Measurements from ENCODE around the gene GALNT10.

GALNT10 gene

DNA sequence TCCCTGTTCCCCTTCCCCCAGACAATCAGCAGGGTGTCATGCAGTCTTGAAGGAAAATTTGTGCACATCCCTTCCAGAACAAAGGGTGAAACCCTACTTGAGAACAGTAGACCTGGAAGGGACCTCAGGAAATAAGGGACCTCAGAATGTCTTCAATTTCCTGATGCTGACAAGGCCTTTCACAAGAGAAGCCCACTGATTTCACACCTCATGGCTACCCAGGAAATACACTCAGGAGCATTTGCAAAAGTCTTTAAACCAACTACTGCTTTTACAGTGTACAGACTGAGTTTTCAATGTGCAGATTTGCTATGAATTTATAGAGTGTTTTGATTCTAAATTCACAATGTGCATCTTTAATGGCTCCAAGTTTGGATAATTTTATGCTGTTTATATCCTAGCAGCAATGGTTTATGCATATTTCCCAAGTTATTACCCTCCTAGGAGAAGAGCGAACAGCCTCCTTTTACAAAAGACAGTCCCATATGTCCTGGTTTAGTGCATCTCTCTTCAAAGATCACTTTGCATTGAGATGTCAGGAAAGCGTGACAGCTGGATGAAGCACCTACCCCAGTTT lies 74.8 kb downstream of the GALNT10 start:
- no peak for DNase-seq (ENCODE audit: low read depth in 2 of 2)

GRCh38 chr5:154267516-154267915 lies 77.0 kb downstream of the GALNT10 start:
- no peak for DNase-seq (ENCODE audit: low read depth in 2 of 2)

- DNase-seq (ENCODE audit: low read depth in 2 of 2), result no peak
Measured at GRCh38 chr5:154268073-154268472, 77.5 kb downstream of the GALNT10 start.

GRCh38 chr5:154269414-154269813 lies 78.9 kb downstream of the GALNT10 start:
- DNase-seq (ENCODE audit: low read depth in 2 of 2), result no peak

DNA sequence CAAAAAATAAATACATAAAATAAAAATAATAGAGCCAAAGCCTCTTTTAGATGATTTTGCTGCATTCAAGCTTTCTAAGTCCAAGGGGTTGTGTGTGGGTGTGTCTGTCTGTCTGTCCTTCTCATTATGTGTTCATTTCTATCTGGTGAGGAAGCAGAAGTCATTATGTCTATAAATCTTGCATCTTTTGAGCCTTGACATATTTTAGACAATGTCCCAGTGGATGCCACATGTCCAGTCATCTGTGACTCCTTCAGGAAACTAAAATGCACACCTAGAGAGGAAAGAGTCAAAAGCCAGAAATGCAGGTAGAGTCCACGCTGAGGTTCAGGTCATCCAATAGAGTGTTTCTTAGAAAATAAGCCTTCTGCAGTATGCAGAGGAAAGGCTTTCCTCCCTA lies 80.9 kb downstream of the GALNT10 start:
- no peak for DNase-seq (ENCODE audit: low read depth in 2 of 2)

GRCh38 chr5:154271936-154272514 lies 81.5 kb downstream of the GALNT10 start:
- DNase-seq (ENCODE audit: low read depth in 2 of 2), result no peak

GRCh38 chr5:154273028-154273617 lies 82.6 kb downstream of the GALNT10 start:
- DNase-seq (ENCODE audit: low read depth in 2 of 2), result no peak

GRCh38 chr5:154273963-154274827 lies 83.7 kb downstream of the GALNT10 start:
- no peak for DNase-seq (ENCODE audit: low read depth in 2 of 2)

- no peak for DNase-seq (ENCODE audit: low read depth in 2 of 2)
Measured at GRCh38 chr5:154274828-154275185, 84.3 kb downstream of the GALNT10 start.

GRCh38 chr5:154275566-154275965 lies 85.0 kb downstream of the GALNT10 start:
- DNase-seq (ENCODE audit: low read depth in 2 of 2), result no peak

- DNase-seq (ENCODE audit: low read depth in 2 of 2), result no peak
Measured at GRCh38 chr5:154276261-154276972, 85.9 kb downstream of the GALNT10 start.

- DNase-seq (ENCODE audit: low read depth in 2 of 2), result no peak
Measured at GRCh38 chr5:154276973-154277331, 86.4 kb downstream of the GALNT10 start.

- no peak for DNase-seq (ENCODE audit: low read depth in 2 of 2)
Measured at GRCh38 chr5:154277499-154277898, 87.0 kb downstream of the GALNT10 start.

- DNase-seq (ENCODE audit: low read depth in 2 of 2), result no peak
Measured at GRCh38 chr5:154278186-154278585, 87.7 kb downstream of the GALNT10 start.

DNA sequence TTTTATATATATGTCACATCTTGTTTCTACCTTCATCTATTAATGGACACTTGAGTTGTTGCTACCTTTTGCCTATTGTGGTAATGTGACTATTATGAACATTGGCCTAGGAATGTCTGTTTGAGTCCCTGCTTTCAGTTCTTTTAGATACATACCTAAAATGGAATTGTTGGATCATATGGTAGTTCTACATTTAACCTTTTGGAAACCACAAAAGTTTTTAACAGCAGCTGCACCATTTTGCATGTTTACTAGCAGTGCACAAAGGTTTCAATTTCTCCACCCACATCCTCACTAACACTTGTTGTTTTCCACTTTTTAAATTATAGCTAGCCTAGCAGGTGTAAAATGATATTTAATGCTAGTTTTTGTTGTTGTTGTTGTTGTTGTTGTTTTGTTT lies 88.4 kb downstream of the GALNT10 start:
- no peak for DNase-seq (ENCODE audit: low read depth in 2 of 2)

GRCh38 chr5:154284433-154284832 lies 93.9 kb downstream of the GALNT10 start:
- no peak for DNase-seq (ENCODE audit: low read depth in 2 of 2)

- DNase-seq (ENCODE audit: low read depth in 2 of 2), result no peak
Measured at GRCh38 chr5:154285661-154286408, 95.3 kb downstream of the GALNT10 start.

DNA sequence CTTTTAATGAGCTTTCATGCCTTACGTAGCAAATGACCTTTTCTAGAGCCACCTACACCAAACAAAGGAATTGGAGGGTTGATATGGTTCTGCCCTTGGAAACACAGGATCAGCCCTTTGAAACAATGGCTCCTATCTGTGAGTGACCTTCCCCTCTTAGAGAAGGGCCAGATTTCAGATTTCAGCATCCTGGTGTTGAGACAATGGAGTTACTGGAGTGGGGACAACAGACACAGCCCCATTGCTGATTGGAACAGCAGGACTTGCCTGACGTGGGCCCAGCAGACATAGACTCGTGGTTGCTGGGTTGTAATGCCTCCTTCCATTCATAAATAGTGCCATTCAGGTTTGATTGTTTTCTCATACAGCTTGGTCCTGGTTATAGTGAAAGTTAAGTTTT lies 96.0 kb downstream of the GALNT10 start:
- no peak for DNase-seq (ENCODE audit: low read depth in 2 of 2)

- no peak for DNase-seq (ENCODE audit: low read depth in 2 of 2)
Measured at GRCh38 chr5:154287136-154287535, 96.6 kb downstream of the GALNT10 start.

DNA sequence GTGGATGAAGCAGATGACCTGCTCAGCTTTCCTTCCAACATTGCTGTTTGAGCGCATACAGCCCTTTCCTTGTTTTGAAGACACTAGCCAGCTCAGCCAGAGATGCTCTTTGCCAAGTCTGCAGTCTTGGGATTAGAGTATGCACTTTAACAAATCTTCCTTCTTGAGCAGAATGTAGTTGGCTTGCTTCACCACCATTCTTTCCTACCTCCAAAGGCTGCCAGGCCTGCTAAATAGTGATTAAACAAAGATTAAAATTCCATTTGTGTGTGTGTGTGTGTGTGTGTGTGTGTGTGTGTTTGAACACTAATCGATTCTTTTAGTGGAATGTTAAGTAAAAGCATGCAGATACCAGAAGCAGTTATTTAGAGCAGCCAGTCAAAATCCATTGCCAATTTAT lies 97.6 kb downstream of the GALNT10 start:
- DNase-seq (ENCODE audit: low read depth in 2 of 2), result no peak

DNA sequence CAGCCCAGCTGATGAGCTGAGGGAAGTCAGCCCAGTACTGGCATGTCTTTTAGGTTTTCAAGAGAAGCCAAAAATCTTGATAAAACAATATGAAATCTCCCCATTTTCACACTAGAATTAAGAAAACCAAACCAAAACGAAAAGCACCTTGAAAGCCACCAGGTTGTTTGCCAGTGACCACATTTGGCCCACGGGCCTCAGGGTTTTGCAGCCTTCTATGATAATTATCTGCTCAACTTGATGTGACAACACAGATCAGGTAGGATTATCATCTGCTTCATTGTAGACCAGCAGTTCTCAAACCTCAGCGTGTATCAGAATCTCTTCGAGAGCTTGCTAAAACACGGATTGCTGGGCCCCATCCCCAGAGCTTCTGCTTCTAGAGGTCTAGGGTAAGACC lies 101.4 kb downstream of the GALNT10 start:
- no peak for DNase-seq (ENCODE audit: low read depth in 2 of 2)

- DNase-seq (ENCODE audit: low read depth in 2 of 2), result no peak
Measured at GRCh38 chr5:154293219-154293618, 102.7 kb downstream of the GALNT10 start.

Data from stimulated activated CD8-positive, alpha-beta memory T cell treated with anti-CD3 and anti-CD28 coated beads, Interleukin-2, amount 100 ng/mL, for 1 hour (primary cell).